KBM-7 (cell line): ENCODE data around the gene USP17L5.
"Not testable (repeated sequence)": the region's sequence is repeated elsewhere in the genome, so short reads cannot be mapped to it uniquely, and the experiment has no call there.

Source experiments
- DNase-seq: peaks from one replicate; pipeline ENCODE4 v3.0.0-alpha.2; 2015
- in situ Hi-C: fragments of 300-500 bp; cut with MboI; formaldehyde crosslinking; loops from 2 replicates; pipeline ENCODE4 v1.14.3; 2020; ENCODE audit warnings: low sequenced_read_pairs, low pct_unique_long_range_greater_than_20kb, mixed read lengths

USP17L5 gene, protein sequence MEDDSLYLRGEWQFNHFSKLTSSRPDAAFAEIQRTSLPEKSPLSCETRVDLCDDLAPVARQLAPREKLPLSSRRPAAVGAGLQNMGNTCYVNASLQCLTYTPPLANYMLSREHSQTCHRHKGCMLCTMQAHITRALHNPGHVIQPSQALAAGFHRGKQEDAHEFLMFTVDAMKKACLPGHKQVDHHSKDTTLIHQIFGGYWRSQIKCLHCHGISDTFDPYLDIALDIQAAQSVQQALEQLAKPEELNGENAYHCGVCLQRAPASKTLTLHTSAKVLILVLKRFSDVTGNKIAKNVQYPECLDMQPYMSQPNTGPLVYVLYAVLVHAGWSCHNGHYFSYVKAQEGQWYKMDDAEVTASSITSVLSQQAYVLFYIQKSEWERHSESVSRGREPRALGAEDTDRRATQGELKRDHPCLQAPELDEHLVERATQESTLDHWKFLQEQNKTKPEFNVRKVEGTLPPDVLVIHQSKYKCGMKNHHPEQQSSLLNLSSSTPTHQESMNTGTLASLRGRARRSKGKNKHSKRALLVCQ

DNA sequence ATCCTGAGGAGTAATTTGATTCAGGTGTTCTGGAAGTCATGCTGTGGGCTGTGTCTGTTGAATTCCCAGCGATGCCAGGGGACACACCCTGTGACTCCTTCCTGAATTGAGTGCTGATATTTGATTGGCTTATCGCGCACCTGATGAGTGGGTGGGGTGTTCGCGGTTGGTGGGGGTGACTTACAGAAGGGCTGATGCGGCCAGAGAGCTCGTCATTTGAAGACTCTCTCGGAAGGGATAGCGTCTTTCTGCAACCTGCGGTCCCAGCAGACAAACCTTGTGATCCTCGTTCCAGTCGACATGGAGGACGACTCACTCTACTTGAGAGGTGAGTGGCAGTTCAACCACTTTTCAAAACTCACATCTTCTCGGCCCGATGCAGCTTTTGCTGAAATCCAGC is at the start of gene USP17L5:
USP17L5 (plus strand) TSS at position 301 of the 400 bp plus-strand sequence; CDS start at position 301, 0 bp downstream.
- in situ Hi-C loops, DNase-seq: not testable (repeated sequence)

- DNase-seq, in situ Hi-C loops: not testable (repeated sequence)
These were observed 15.0 kb upstream of the USP17L5 start for GRCh38 chr4:9324191-9324590.

GRCh38 chr4:9324865-9325264 is 14.3 kb upstream of the USP17L5 start, which contains the start of gene USP17L24:
Gene USP17L24, plus strand, starts transcription at chr4:9325165. Its CDS starts 0 bp downstream, at chr4:9325165.
- in situ Hi-C loops, DNase-seq: not testable (repeated sequence)

DNA sequence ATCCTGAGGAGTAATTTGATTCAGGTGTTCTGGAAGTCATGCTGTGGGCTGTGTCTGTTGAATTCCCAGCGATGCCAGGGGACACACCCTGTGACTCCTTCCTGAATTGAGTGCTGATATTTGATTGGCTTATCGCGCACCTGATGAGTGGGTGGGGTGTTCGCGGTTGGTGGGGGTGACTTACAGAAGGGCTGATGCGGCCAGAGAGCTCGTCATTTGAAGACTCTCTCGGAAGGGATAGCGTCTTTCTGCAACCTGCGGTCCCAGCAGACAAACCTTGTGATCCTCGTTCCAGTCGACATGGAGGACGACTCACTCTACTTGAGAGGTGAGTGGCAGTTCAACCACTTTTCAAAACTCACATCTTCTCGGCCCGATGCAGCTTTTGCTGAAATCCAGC is 9.6 kb upstream of the USP17L5 start, which contains the start of gene USP17L25:
USP17L25 (plus strand) TSS at position 301 of the 400 bp plus-strand sequence; CDS start at position 301, 0 bp downstream.
- DNase-seq, in situ Hi-C loops: not testable (repeated sequence)

DNA sequence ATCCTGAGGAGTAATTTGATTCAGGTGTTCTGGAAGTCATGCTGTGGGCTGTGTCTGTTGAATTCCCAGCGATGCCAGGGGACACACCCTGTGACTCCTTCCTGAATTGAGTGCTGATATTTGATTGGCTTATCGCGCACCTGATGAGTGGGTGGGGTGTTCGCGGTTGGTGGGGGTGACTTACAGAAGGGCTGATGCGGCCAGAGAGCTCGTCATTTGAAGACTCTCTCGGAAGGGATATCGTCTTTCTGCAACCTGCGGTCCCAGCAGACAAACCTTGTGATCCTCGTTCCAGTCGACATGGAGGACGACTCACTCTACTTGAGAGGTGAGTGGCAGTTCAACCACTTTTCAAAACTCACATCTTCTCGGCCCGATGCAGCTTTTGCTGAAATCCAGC is 4.8 kb upstream of the USP17L5 start, which contains the start of gene USP17L26:
USP17L26 (plus strand) TSS at position 301 of the 400 bp plus-strand sequence; CDS start at position 301, 0 bp downstream.
- in situ Hi-C loops, DNase-seq: not testable (repeated sequence)

DNA sequence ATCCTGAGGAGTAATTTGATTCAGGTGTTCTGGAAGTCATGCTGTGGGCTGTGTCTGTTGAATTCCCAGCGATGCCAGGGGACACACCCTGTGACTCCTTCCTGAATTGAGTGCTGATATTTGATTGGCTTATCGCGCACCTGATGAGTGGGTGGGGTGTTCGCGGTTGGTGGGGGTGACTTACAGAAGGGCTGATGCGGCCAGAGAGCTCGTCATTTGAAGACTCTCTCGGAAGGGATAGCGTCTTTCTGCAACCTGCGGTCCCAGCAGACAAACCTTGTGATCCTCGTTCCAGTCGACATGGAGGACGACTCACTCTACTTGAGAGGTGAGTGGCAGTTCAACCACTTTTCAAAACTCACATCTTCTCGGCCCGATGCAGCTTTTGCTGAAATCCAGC is 4.6 kb downstream of the USP17L5 start, which contains the start of gene USP17L27:
USP17L27 (plus strand) TSS at position 301 of the 400 bp plus-strand sequence; CDS start at position 301, 0 bp downstream.
- DNase-seq, in situ Hi-C loops: not testable (repeated sequence)

DNA sequence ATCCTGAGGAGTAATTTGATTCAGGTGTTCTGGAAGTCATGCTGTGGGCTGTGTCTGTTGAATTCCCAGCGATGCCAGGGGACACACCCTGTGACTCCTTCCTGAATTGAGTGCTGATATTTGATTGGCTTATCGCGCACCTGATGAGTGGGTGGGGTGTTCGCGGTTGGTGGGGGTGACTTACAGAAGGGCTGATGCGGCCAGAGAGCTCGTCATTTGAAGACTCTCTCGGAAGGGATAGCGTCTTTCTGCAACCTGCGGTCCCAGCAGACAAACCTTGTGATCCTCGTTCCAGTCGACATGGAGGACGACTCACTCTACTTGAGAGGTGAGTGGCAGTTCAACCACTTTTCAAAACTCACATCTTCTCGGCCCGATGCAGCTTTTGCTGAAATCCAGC is 9.4 kb downstream of the USP17L5 start, which contains the start of gene USP17L28:
USP17L28 (plus strand) TSS at position 301 of the 400 bp plus-strand sequence; CDS start at position 301, 0 bp downstream.
- in situ Hi-C loops, result not testable (repeated sequence)

DNA sequence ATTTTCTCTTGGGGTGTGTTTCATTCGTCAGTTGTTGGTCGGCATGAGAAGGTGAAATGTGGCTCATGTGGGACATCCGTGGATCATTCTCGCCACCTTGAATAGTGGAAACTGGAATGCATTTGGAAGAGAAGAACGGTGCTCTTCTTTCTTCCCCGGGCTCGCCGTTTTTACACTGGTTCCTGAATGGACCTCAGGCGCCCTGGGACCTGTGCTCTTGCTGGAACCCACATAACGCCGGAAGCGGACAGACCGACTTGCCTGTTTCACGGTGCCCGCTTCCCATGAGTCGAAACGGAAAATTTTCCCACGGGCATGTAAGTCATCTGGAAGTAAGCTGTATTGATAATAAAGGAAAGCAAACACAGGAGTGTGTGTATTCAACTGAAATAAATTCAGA is 11.7 kb downstream of the USP17L5 start:
- DNase-seq, in situ Hi-C loops: not testable (repeated sequence)

More for the DNA sequence above, 9.4 kb downstream of the USP17L5 start, which contains the start of gene USP17L28:
- DNase-seq, result not testable (repeated sequence)

DNA sequence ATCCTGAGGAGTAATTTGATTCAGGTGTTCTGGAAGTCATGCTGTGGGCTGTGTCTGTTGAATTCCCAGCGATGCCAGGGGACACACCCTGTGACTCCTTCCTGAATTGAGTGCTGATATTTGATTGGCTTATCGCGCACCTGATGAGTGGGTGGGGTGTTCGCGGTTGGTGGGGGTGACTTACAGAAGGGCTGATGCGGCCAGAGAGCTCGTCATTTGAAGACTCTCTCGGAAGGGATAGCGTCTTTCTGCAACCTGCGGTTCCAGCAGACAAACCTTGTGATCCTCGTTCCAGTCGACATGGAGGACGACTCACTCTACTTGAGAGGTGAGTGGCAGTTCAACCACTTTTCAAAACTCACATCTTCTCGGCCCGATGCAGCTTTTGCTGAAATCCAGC is 14.1 kb downstream of the USP17L5 start, which contains the start of gene USP17L29:
USP17L29 (plus strand) TSS at position 301 of the 400 bp plus-strand sequence; CDS start at position 301, 0 bp downstream.
- in situ Hi-C loops, DNase-seq: not testable (repeated sequence)

- in situ Hi-C loops, DNase-seq: not testable (repeated sequence)
These were observed 23.6 kb downstream of the USP17L5 start, which contains the start of gene USP17L30 for GRCh38 chr4:9362829-9363228. Gene USP17L30, plus strand, starts transcription at chr4:9363129. Its CDS starts 0 bp downstream, at chr4:9363129.

DNA sequence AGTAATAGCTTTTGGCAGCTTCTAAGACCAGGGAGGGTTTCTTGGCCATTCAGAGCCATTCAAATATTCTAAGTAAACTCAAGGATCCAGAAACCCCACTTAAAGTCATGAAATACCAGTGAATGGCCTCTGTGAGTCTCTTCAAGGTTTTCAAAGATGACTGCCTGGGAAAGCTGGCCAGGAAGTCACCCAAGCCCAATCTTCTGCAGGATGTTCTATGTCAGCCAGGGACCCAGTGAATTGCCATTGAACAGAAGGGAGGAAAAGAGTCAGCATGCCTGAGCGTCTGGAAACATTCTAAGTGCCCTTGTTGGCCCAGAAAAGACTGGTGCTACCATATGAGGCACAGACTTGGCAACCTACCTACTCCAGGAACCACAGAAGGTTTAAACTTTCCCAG is 40.7 kb downstream of the USP17L5 start:
- DNase-seq, in situ Hi-C loops: not testable (repeated sequence)

GRCh38 chr4:9381012-9381534 is 41.9 kb downstream of the USP17L5 start:
- in situ Hi-C loops, result not testable (repeated sequence)

GRCh38 chr4:9384126-9384525 is 44.9 kb downstream of the USP17L5 start:
- no peak for DNase-seq
- in situ Hi-C loops, result no loop called here

More at GRCh38 chr4:9381012-9381534, 41.9 kb downstream of the USP17L5 start:
- DNase-seq, result peak; percentile 38

DNA sequence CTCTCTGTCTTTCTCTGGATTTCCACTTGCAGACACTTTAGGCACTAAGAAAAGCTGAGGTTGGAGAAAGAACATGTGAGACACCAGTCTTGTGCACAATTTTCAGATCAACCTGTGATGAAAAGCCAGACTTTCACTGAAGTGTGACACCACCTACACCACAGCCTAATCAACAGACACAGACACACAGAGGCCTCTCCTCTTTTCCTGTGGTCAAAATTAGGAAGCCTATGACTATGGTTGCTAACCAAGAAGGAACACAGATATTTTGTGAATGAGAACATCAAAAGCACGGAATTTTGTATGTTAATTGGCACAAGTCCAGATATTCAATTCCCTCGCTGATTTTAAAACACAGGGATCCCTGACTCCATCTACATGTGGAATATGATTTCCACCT is 49.8 kb downstream of the USP17L5 start:
- in situ Hi-C loops, result not testable (repeated sequence)
- peak; percentile 9 for DNase-seq
